Activated T-cell treated with anti-CD3 and anti-CD28 coated beads, Interleukin-2, amount 50 U/mL, for 4 hours (primary cell): Measurements from ENCODE around the gene ZP3. TPM values are rescaled to one million over a fixed set of nuclear protein-coding genes. Genes with fewer than 3 reads are reported as not detected.
"Not testable (repeated sequence)": the region's sequence is repeated elsewhere in the genome, so short reads cannot be mapped to it uniquely, and the experiment has no call there.

ENCODE experiments used
- ATAC-seq, 2 donors: fragments of 200-7000 bp; cut with Tn5 transposase; one replicate each; pipeline ENCODE4 v1.10.0; 2021
- DNase-seq: peaks from one replicate; pipeline ENCODE4 v3.0.0-alpha.2; 2020
- H3K27me3 Mint-ChIP-seq: one replicate; pipeline ENCODE4 v1.8.0; 2021; ENCODE audit warnings: low read depth, mixed read lengths
- H3K36me3 Mint-ChIP-seq: one replicate; pipeline ENCODE4 v1.8.0; 2022; ENCODE audit warnings: mixed read lengths; ENCODE audit not compliant: insufficient read depth
- H3K4me1 Mint-ChIP-seq: one replicate; pipeline ENCODE4 v1.8.0; 2021; ENCODE audit warnings: low read depth, mixed read lengths
- H3K4me3 Mint-ChIP-seq: one replicate; pipeline ENCODE4 v1.8.0; 2021; ENCODE audit warnings: mild to moderate bottlenecking, moderate library complexity, mixed read lengths
- H3K9me3 Mint-ChIP-seq: one replicate; pipeline ENCODE4 v1.8.0; 2021; ENCODE audit warnings: mixed read lengths
- total RNA-seq, 3 donors: library from RNA; stranded (reverse); gene quantifications; one replicate each; pipeline ENCODE4 v1.2.1, GENCODE V29; 2021

The ZP3 gene
- 10 to 100 TPM in 1 of 3 donors, 1 to 10 TPM in 2; 2.9 to 18.8 (median 6.7) TPM for total RNA-seq

GRCh38 chr7:76424413-76425111 lies at the start of gene ZP3:
Gene ZP3 (plus strand): TSS chr7:76424950. CDS start chr7:76424965, 15 bp downstream.
- ATAC-seq = no peak
- Mint-ChIP-seq H3K4me1 (peaks cover 3% of the 10 kb centered on the region), H3K9me3 (no peaks in the 10 kb centered on the region), H3K36me3 (no peaks in the 10 kb centered on the region), H3K4me3 (no peak within 1 kb of the TSS), H3K27me3 (peaks cover 10% of the 10 kb centered on the region)
- DNase-seq = no peak

- Mint-ChIP-seq H3K9me3 (no peaks in the 10 kb centered on the region), H3K4me1 (peaks cover under 1% of the 10 kb centered on the region), H3K4me3 (no peak overlapping the region), H3K27me3 (peaks cover 5% of the 10 kb centered on the region), H3K36me3 (no peaks in the 10 kb centered on the region)
- ATAC-seq = no peak
- DNase-seq = no peak
Measured at GRCh38 chr7:76375251-76375650, 49.5 kb upstream of the ZP3 start.

- ATAC-seq (no peak), DNase-seq (no peak)
- H3K9me3 Mint-ChIP-seq = no peaks in the 10 kb centered on the region
- no peak overlapping the region for H3K4me3 Mint-ChIP-seq
- no peaks in the 10 kb centered on the region for H3K36me3 Mint-ChIP-seq
- peaks cover 4% of the 10 kb centered on the region for H3K4me1 Mint-ChIP-seq
- H3K27me3 Mint-ChIP-seq = peaks cover 4% of the 10 kb centered on the region
Measured at GRCh38 chr7:76377186-76377918, 47.4 kb upstream of the ZP3 start.

DNA sequence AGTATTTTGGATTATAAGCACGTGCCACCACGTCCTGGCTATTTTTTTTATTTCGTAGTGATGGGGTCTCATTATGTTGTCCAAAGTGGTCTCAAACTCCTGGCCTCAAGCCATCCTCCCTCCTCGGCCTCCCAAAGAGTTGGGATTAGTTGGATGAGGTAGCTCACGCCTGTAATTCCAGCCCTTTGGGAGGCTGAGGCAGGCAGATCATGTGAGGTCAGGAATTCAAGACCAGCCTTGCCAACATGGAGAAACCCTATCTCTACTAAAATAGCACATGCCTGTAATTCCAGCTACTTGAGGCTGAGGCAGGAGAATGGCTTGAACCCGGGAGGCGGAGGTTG lies 44.2 kb upstream of the ZP3 start:
- Mint-ChIP-seq H3K27me3 (no peaks in the 10 kb centered on the region), H3K4me3 (peak overlapping the region; percentile 67), H3K36me3 (no peaks in the 10 kb centered on the region), H3K4me1 (peaks cover 4% of the 10 kb centered on the region), H3K9me3 (no peaks in the 10 kb centered on the region)
- ATAC-seq = no peak
- DNase-seq = no peak

- H3K4me3 Mint-ChIP-seq = no peak overlapping the region
- no peaks in the 10 kb centered on the region for H3K27me3 Mint-ChIP-seq
- ATAC-seq = no peak
- peaks cover 4% of the 10 kb centered on the region for H3K4me1 Mint-ChIP-seq
- DNase-seq = no peak
- H3K9me3 Mint-ChIP-seq = no peaks in the 10 kb centered on the region
- H3K36me3 Mint-ChIP-seq = no peaks in the 10 kb centered on the region
Measured at GRCh38 chr7:76381814-76382213, 42.9 kb upstream of the ZP3 start.

DNA sequence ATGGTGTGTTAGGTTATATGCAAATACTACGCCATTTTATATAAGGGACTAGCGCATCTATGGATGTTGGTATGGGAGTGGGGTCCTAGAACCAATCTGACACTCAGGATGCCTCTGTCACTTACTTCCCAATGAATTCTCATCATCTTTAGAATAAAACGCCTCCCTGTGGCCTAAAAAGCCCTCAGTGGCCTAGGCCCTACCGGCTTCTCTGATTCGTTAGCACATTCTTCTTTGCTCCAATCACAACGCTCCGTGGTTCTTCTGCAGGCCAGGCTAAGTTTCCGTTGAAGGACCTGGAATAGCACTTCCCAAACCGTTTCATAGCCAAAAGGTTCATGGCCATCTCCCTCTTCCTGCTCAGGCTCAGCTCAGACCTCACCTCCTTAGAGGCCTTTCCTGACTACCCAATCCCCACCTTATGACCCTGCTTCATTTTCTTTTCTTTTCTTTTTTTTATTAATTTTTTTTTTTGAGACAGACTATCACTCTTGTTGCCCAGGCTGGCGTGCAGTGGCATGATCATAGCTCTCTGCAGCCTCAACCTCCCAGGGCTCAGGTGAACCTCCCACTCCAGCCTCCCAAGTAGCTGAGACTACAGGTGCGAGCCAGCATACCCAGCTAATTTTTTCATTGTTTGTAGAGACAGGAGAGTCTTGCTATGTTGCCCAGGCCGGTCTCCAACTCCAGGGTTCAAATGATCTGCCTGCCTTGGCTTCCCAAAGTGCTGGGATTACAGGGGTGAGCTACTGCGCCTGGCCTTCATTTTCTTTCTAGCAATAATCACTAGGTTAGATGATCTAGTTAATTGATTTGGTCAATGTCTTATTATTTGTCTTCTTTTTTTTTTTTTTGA lies 41.4 kb upstream of the ZP3 start:
- no peak for DNase-seq
- Mint-ChIP-seq H3K27me3 (no peaks in the 10 kb centered on the region), H3K9me3 (no peaks in the 10 kb centered on the region), H3K4me3 (no peak overlapping the region), H3K36me3 (no peaks in the 10 kb centered on the region), H3K4me1 (peaks cover 4% of the 10 kb centered on the region)
- no peak for ATAC-seq

- Mint-ChIP-seq H3K4me1 (peaks cover under 1% of the 10 kb centered on the region), H3K36me3 (no peaks in the 10 kb centered on the region), H3K9me3 (no peaks in the 10 kb centered on the region), H3K4me3 (no peak overlapping the region), H3K27me3 (no peaks in the 10 kb centered on the region)
- ATAC-seq = no peak
- DNase-seq = no peak
Measured at GRCh38 chr7:76386691-76387260, 38.0 kb upstream of the ZP3 start.

DNA sequence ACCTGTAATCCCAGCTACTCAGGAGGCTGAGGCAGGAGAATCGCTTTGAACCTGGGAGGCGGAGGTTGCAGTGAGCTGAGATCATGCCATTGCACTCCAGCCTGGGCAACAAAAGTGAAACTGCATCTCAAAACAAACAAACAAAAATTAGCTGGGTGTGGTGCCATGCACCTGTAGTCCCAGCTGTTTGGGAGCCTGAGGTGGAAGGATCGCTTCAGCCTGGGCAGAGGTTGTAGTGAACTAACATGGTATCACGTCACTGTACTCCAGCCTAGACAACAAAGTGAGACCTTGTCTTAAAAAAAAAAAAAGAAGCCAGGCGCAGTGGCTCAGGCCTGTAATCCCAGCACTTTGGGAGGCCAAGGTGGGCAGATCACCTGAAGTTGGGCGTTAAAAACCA lies 37.0 kb upstream of the ZP3 start:
- H3K27me3 Mint-ChIP-seq, DNase-seq, H3K9me3 Mint-ChIP-seq, H3K4me1 Mint-ChIP-seq, H3K4me3 Mint-ChIP-seq, H3K36me3 Mint-ChIP-seq, ATAC-seq: not testable (repeated sequence)

GRCh38 chr7:76390092-76390491 lies 34.7 kb upstream of the ZP3 start:
- H3K9me3 Mint-ChIP-seq = no peaks in the 10 kb centered on the region
- no peaks in the 10 kb centered on the region for H3K27me3 Mint-ChIP-seq
- no peaks in the 10 kb centered on the region for H3K36me3 Mint-ChIP-seq
- H3K4me3 Mint-ChIP-seq = no peak overlapping the region
- ATAC-seq (no peak), DNase-seq (no peak)
- peaks cover 12% of the 10 kb centered on the region for H3K4me1 Mint-ChIP-seq

- ATAC-seq = no peak
- Mint-ChIP-seq H3K4me3 (peak overlapping the region; percentile 85), H3K36me3 (no peaks in the 10 kb centered on the region), H3K9me3 (no peaks in the 10 kb centered on the region), H3K4me1 (peaks cover 19% of the 10 kb centered on the region), H3K27me3 (no peaks in the 10 kb centered on the region)
- DNase-seq = no peak
Measured at GRCh38 chr7:76392531-76393115, 32.1 kb upstream of the ZP3 start.

DNA sequence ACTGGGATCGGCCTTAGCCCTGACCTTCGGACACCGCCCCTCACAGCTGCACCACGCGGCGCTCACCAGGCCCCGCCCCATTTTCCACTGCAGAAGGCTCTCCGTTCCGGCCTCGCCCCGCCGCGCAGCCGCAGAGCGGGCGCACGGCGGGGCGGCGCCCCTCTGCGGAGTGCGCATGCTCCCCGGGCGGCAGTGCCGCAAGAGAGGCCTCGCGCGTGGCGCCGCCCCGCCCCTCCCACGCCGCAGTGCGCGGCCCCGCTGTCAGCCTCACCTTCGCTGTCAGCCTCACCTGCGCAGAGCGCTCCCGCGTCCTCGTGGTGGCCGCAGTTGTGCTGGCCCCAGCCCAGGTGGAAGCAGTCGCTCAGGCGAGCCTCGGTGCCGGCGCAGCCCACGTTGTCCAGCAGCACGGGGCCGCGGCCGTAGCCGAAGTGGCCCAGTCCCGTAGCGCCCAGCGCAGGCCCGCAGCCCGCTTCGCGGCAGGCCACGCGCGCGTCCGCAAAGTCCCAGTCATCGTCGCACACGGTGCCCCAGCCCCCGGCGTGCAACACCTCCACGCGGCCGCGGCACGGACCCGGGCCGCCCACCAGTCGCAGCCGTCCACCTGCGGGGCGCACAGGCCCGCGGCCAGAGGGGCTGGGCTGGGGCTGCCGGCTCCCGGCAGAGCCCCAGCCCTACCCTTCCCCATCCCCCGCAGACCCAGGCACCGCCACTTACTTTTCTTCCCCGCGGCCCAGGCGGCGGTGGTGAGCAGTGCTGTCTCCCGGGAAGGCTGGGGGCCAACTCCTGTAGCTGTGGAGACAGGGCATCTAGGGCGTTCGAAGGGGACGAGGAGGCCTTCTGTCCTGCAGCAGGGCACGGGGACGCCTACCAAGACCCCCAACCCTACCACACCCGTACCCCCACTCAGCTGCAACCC lies 31.4 kb upstream of the ZP3 start:
- peaks cover 24% of the 10 kb centered on the region for H3K4me1 Mint-ChIP-seq
- H3K4me3 Mint-ChIP-seq = peak overlapping the region; percentile 85
- ATAC-seq (peak; percentile 82 to 85), DNase-seq (peak; percentile 90)
- H3K36me3 Mint-ChIP-seq = no peaks in the 10 kb centered on the region
- no peaks in the 10 kb centered on the region for H3K27me3 Mint-ChIP-seq
- H3K9me3 Mint-ChIP-seq = no peaks in the 10 kb centered on the region

- DNase-seq (no peak), ATAC-seq (no peak)
- H3K4me1 Mint-ChIP-seq = peaks cover 26% of the 10 kb centered on the region
- H3K4me3 Mint-ChIP-seq = no peak overlapping the region
- no peaks in the 10 kb centered on the region for H3K9me3 Mint-ChIP-seq
- no peaks in the 10 kb centered on the region for H3K27me3 Mint-ChIP-seq
- H3K36me3 Mint-ChIP-seq = no peaks in the 10 kb centered on the region
Measured at GRCh38 chr7:76394957-76395356, 29.8 kb upstream of the ZP3 start.

DNA sequence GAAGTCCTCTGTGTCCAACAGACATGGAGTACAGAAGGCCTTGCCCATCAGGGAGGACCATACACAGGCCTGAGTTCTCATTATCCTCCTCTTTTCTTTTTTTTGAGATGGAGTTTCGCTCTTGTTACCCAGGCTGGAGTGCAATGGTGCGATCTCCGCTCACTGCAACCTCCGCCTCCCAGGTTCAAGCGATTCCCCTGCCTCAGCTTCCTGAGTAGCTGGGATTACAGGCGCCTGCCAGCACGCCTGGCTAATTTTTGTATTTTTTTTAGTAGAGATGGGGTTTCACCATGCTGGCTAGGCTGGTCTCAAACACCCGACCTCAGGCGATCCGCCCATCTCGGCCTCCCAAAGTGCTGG lies 29.2 kb upstream of the ZP3 start:
- DNase-seq, ATAC-seq, H3K36me3 Mint-ChIP-seq, H3K27me3 Mint-ChIP-seq, H3K4me3 Mint-ChIP-seq, H3K9me3 Mint-ChIP-seq: not testable (repeated sequence)
- peaks cover 26% of the 10 kb centered on the region for H3K4me1 Mint-ChIP-seq
